ENCODE data around the gene MFSD6L. TPM values are rescaled to one million over a fixed set of nuclear protein-coding genes. Genes with fewer than 3 reads are reported as not detected.
A peak's percentile ranks its signal among the peaks of the same experiment; 100 is the strongest.

Gene MFSD6L
- total RNA-seq, 2 donors from 2014 or later, result 0.12 TPM; not detected in 1

DNA sequence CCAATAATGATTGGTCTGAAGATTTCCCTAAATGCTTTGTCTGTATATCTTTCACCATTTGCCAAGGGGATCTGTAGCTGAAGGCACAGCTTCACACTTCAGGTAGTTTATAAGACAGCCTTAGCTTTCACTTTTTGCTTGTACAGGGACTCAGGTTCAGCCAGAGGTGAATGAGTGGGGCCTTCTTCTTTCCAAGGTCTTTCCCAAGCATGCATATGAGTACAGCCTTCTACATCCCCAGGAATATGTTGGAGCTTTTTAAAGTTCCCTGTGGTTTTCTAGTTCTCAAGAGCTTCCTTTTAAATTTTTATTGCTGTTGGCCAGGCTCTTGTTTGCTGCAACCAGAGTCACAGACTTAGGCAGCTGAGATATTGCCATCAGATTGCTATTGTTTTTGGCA lies 22.9 kb downstream of the MFSD6L start:
- Histone ChIP-seq H3K27ac (no peak overlapping the region), H3K9me3 (peaks cover 0 to 5% of the 10 kb centered on the region in 2 donors), H3K4me1 (peaks cover 0 to 5% of the 10 kb centered on the region in 2 donors), H3K36me3 (no peaks in the 10 kb centered on the region), H3K27me3 (no peaks in the 10 kb centered on the region), H3K4me3 (no peak overlapping the region)
- TF ChIP-seq, protein P1, sequence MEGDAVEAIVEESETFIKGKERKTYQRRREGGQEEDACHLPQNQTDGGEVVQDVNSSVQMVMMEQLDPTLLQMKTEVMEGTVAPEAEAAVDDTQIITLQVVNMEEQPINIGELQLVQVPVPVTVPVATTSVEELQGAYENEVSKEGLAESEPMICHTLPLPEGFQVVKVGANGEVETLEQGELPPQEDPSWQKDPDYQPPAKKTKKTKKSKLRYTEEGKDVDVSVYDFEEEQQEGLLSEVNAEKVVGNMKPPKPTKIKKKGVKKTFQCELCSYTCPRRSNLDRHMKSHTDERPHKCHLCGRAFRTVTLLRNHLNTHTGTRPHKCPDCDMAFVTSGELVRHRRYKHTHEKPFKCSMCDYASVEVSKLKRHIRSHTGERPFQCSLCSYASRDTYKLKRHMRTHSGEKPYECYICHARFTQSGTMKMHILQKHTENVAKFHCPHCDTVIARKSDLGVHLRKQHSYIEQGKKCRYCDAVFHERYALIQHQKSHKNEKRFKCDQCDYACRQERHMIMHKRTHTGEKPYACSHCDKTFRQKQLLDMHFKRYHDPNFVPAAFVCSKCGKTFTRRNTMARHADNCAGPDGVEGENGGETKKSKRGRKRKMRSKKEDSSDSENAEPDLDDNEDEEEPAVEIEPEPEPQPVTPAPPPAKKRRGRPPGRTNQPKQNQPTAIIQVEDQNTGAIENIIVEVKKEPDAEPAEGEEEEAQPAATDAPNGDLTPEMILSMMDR (IDR thresholded peaks at IDR 0.05), result no peak
- no peak for DNase-seq (ENCODE audit: low spot score)

DNA sequence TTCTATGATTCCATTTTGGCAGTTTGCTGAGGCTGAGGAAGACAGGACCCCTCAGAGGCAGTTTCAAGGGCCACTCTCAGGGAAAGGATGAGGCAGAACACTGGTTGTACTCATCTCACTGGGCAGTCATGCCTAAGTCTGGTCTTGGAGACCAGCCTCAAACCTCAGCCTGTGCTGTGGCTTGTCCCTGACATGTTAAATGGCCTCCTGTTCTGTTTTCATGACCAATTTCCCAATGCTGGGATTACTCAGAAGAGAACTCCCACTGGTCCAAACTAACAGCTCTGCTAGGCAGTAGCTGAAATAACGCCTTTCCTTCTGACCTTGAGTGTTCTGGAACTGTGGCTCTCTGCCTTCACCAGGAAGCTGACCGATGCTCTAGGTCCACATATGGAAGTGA lies 32.4 kb downstream of the MFSD6L start:
- Histone ChIP-seq H3K4me1 (no peaks in the 10 kb centered on the region), H3K9me3 (no peaks in the 10 kb centered on the region), H3K27me3 (no peaks in the 10 kb centered on the region), H3K4me3 (no peak overlapping the region), H3K27ac (no peak overlapping the region), H3K36me3 (no peaks in the 10 kb centered on the region)
- TF ChIP-seq, protein P1 (IDR thresholded peaks at IDR 0.05), result no peak
- no peak for DNase-seq (ENCODE audit: low spot score)

DNA sequence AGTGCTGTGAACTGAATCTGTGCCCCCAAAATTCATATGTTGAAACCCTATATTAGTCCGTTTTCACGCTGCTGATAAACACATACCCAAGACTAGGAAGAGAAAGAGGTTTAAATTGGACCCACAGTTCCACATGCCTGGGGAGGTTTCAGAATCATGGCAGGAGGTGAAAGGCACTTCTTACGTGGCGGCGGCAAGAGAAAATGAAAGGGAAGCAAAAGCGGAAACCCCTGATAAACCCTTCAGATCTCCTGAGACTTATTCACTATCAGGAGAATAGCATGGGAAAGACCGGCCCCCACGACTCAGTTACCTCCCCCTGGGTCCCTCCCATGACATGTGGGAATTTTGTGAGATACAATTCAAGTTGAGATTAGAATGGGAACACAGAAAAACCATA lies 37.2 kb downstream of the MFSD6L start:
- Histone ChIP-seq H3K36me3 (no peaks in the 10 kb centered on the region), H3K27ac (no peak overlapping the region), H3K4me1 (no peaks in the 10 kb centered on the region), H3K4me3 (no peak overlapping the region), H3K27me3 (no peaks in the 10 kb centered on the region), H3K9me3 (no peaks in the 10 kb centered on the region)
- TF ChIP-seq, protein P1 (IDR thresholded peaks at IDR 0.05), result no peak
- DNase-seq (ENCODE audit: low spot score), result no peak

DNA sequence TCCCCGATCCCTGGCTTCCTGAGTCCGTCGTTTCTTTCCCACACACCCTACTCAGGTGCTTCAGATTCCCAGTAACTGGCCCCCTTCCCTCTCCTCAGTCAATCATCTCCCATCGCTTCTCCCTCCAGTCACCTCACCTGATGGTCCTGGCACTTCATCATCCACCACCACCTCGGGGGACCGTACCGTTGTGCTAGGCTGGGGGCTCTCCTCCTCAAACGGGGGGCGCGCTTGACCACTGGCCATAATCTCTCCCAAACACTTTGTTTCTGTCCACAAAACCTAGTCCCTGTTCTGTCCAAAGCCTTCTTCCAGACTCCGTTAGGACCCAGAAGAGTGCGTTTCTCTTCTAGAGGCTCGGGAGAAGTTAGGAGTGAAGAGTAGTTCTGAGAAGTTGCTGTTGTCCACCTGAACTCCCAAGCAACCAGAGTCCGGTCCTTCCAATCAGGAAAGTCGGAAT lies 41.0 kb downstream of the MFSD6L start, which contains the start of gene SPDYE4:
Gene SPDYE4 (minus strand): TSS at position 410 of the 460 bp plus-strand sequence. CDS start 164 bp downstream, at position 246.
- Histone ChIP-seq H3K36me3 (no peaks in the 10 kb centered on the region), H3K4me3 (no peak within 1 kb of the TSS), H3K9me3 (no peaks in the 10 kb centered on the region), H3K27me3 (no peaks in the 10 kb centered on the region), H3K27ac (no peak within 1 kb of the TSS), H3K4me1 (no peaks in the 10 kb centered on the region)
- TF ChIP-seq, protein P1 (IDR thresholded peaks at IDR 0.05), result no peak
- peak; percentile 26 for DNase-seq (ENCODE audit: low spot score)

DNA sequence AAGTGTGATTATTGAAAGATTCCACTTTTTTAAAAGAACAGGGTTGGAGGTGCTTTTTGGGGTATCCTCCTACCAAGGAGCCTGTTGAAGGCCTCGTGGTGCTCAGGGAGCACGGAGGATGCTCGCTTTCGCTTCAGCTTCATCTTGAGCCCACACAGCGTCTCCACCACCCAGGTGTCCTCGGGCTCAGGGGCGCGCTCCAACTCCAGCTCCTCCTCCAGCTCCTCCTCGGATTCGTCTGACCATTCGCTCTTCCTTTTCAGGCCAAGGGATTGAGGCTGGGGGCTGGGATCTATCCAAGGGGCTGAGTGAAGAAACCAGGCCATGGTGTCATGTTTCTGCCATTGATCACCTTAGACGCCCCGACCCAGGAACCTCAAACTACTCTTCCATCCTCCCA lies 42.0 kb downstream of the MFSD6L start:
- Histone ChIP-seq H3K36me3 (no peaks in the 10 kb centered on the region), H3K27ac (no peak overlapping the region), H3K9me3 (no peaks in the 10 kb centered on the region), H3K4me3 (no peak overlapping the region), H3K4me1 (no peaks in the 10 kb centered on the region), H3K27me3 (no peaks in the 10 kb centered on the region)
- DNase-seq (ENCODE audit: low spot score), result peak; percentile 44
- TF ChIP-seq, protein P1 (IDR thresholded peaks at IDR 0.05), result no peak

DNA sequence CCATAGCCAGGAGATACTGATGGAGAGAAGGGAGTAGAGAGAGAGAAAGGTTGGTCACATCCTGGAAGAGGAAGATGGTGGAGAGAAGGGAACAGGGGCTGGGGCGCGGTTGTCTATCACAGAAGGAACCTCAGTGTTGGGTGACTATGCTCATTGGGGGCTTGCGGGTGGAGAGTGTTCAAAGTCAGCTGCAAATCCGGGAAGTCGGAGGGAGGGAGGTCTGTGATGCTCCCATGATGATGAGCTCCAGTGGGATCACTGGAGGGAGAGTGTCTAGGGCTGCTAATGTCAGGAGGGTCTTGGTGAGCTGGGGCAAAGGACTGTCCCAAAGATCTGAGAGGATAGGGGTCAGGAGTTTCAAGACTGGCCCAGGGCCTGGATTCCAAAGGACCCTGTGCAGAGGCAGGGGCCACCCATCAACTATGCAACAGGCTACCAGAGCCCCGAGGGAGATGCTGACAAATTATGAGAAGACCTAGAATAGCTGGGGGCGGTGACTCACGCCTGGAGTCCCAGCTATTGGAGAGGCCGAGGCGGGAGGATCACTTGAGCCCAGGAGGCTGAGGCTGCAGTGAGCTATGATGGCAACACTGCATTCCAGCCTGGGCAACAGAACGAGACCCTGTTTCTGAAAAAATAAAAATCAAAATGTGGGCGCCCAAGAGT lies 43.4 kb downstream of the MFSD6L start:
- peak; percentile 26 for DNase-seq (ENCODE audit: low spot score)

More for the DNA sequence above, 43.4 kb downstream of the MFSD6L start:
- H3K27me3 ChIP-seq, result no peaks in the 10 kb centered on the region
- H3K4me3 ChIP-seq, result no peak overlapping the region
- TF ChIP-seq, protein P1 (IDR thresholded peaks at IDR 0.05), result no peak
- H3K4me1 ChIP-seq, result no peaks in the 10 kb centered on the region
- no peak overlapping the region for H3K27ac ChIP-seq
- no peaks in the 10 kb centered on the region for H3K36me3 ChIP-seq
- no peaks in the 10 kb centered on the region for H3K9me3 ChIP-seq

All from right atrium auricular region (tissue), 2 donors.